Effector CD8-positive, alpha-beta T cell (primary cell): Measurements from ENCODE around the gene AGA.

Experiments used
- DNase-seq: peaks from one replicate; lab custom pipeline; 2025; lab: John Stamatoyannopoulos, UW

The AGA gene

GRCh38 chr4:177447417-177448004 is 5.3 kb upstream of the AGA start:
- DNase-seq, result no peak

GRCh38 chr4:177446586-177446985 is 4.3 kb upstream of the AGA start:
- no peak for DNase-seq

GRCh38 chr4:177444911-177445736 is 2.9 kb upstream of the AGA start:
- no peak for DNase-seq

- DNase-seq, result no peak
Observed at GRCh38 chr4:177441061-177441802, 1.0 kb downstream of the AGA start.

GRCh38 chr4:177436456-177436855 is 5.8 kb downstream of the AGA start:
- no peak for DNase-seq

- no peak for DNase-seq
Observed at GRCh38 chr4:177434667-177435066, 7.6 kb downstream of the AGA start.

GRCh38 chr4:177427192-177427591 is 15.0 kb downstream of the AGA start:
- no peak for DNase-seq

GRCh38 chr4:177419434-177419833 is 22.8 kb downstream of the AGA start:
- no peak for DNase-seq

- no peak for DNase-seq
Observed at GRCh38 chr4:177413656-177414055, 28.6 kb downstream of the AGA start.

GRCh38 chr4:177413076-177413475 is 29.2 kb downstream of the AGA start:
- DNase-seq, result no peak

GRCh38 chr4:177411996-177412395 is 30.2 kb downstream of the AGA start:
- no peak for DNase-seq

GRCh38 chr4:177410566-177410965 is 31.7 kb downstream of the AGA start:
- DNase-seq, result no peak

- no peak for DNase-seq
Observed at GRCh38 chr4:177408023-177408422, 34.2 kb downstream of the AGA start.

- no peak for DNase-seq
Observed at GRCh38 chr4:177405508-177405907, 36.7 kb downstream of the AGA start.

GRCh38 chr4:177404986-177405385 is 37.3 kb downstream of the AGA start:
- no peak for DNase-seq

- no peak for DNase-seq
Observed at GRCh38 chr4:177404342-177404741, 37.9 kb downstream of the AGA start.

GRCh38 chr4:177403746-177404145 is 38.5 kb downstream of the AGA start:
- no peak for DNase-seq

- DNase-seq, result no peak
Observed at GRCh38 chr4:177401658-177402273, 40.5 kb downstream of the AGA start.

GRCh38 chr4:177400030-177400429 is 42.2 kb downstream of the AGA start:
- no peak for DNase-seq

GRCh38 chr4:177396352-177396751 is 45.9 kb downstream of the AGA start:
- no peak for DNase-seq

- no peak for DNase-seq
Observed at GRCh38 chr4:177393236-177393635, 49.0 kb downstream of the AGA start.

- no peak for DNase-seq
Observed at GRCh38 chr4:177391953-177392352, 50.3 kb downstream of the AGA start.
